Activated CD4-positive, alpha-beta T cell treated with anti-CD3 and anti-CD28 coated beads, Interleukin-2, amount 50 U/mL, for 24 hours (primary cell): ENCODE data around the gene NDNF.

Source experiments
- DNase-seq, 2 donors: peaks; one replicate each; pipeline ENCODE4 v3.0.0-alpha.2; 2020; ENCODE audit warnings: low read depth in 1 of 2, low spot score in 1 of 2

NDNF gene

GRCh38 chr4:121018543-121018942, 53.8 kb downstream of the NDNF start:
- no peak for DNase-seq

DNA sequence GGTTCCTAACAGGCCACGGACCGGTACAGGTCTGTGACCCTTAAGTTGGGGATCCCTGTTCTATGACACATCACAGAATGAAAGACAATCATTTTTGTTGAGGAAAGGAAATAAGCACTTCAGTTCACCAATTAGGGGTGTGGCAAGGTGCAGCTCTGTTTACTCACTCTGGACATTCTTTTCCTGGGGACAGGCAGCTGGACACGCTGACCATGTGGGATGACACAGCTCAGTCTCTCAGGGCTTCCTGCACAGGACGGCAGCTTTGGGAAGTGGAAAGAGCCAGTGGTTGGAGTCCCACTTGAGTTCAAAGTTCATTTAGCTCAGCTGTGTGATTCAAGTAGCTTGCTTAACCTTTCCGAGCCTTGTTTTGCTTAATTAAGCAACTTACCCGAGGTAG, 55.7 kb downstream of the NDNF start:
- no peak for DNase-seq

- DNase-seq = no peak
These were observed 56.9 kb downstream of the NDNF start for GRCh38 chr4:121015421-121015820.

GRCh38 chr4:121014544-121014943, 57.8 kb downstream of the NDNF start:
- no peak for DNase-seq

DNA sequence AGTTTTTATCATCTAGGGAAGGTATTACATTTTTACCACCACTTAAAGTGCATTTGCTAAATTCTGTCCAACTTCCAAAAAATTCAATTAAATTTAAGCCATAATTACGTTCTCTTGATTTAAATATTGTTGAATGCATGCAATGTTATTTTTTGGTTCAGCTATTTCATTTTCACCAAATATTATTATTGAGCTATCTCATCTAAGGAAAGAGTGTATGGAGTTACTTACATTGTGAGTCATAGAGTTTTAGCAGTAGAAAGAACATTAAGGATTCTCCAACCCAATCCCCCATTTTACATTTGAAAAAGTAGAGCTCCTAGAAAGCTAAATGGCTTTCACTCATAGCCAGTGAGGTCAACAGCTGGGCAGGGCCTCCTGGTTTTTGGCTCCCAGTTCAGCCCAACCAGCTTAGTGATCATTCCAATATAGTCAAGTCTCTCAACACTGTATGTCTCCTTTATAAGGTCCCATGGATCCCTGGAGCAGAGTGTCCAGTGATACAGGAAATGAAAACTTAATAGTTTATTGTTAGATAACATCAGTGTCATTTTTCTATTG, 60.5 kb downstream of the NDNF start:
- DNase-seq = no peak

DNA sequence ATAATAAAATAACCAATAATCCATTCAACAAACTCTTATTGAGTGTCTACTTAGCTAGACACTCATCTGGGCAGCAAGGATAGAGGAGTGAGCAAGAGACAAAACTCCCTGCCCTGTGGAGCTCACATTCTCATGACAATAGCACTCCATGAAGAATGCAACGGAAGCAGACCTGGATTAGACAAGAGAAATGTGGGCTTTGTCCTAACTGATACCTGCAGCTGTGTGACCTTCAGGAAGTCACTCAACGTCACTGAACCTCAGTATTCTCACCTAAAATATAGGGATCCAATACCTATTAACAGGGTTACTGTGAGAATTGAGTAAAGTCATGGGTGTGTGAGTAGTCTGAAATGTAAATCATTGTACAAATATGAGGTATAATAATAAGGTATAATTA, 61.2 kb downstream of the NDNF start:
- DNase-seq = no peak

DNA sequence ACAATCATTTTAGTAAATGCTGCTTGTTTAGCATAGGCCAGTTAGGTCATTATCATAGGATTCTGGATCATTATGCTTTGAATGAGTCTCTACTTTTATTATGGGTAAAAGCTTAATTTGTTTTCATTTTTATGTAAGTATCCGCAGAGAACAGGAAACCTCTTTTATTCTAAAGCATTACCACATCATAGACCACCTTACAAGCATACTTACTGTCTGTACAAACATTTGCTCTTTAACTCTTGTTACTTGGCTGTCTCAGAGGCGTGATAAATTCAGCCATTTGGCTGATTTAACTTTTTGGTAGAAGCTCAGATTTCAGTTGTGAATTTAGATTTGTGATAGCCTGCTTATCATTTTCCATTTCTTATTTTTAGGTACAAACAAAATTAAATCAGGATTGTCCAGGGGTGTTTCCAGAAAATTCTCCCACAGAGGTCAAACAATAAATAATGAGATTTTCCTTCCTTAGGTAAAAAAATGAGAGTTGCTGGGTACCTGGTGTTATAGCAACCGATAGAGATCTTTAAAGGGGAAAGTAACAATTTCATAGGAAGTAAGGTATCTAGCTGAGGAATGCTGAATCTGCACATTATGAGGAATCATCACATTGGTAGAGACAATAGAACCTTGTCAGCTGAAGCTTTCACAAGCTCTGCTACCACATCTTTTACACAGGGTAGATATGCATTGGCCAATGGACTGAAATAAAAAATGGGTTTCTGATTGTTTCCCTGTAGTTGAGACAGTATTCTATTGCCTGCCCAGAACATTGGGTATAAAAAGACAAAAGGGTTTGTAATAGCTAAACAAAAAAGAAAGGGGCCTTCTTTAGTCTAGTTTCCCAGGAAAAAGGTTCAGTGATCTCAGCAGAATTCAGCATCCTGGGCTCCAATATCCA, 62.5 kb downstream of the NDNF start:
- no peak for DNase-seq

DNA sequence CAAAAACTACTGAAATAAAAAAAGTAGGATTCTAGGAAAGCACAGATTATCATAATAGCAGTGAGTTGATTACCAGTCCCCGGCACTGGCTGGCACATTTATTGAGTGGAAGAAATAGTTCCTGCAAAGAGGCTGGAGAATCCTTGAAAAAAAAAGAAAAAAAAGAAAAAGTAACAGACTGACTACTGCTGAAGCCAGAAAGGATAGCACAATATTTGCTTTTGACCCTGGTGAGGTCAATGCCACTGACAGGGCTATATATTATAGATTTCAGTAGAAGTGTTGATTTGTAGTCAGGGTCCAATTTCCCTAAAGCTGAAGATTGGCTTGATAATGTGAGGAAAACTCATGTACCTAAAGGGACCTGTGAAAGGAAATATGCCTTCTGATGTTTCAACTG, 64.7 kb downstream of the NDNF start:
- no peak for DNase-seq

- DNase-seq = no peak
These were observed 68.5 kb downstream of the NDNF start for GRCh38 chr4:121003863-121004262.

DNA sequence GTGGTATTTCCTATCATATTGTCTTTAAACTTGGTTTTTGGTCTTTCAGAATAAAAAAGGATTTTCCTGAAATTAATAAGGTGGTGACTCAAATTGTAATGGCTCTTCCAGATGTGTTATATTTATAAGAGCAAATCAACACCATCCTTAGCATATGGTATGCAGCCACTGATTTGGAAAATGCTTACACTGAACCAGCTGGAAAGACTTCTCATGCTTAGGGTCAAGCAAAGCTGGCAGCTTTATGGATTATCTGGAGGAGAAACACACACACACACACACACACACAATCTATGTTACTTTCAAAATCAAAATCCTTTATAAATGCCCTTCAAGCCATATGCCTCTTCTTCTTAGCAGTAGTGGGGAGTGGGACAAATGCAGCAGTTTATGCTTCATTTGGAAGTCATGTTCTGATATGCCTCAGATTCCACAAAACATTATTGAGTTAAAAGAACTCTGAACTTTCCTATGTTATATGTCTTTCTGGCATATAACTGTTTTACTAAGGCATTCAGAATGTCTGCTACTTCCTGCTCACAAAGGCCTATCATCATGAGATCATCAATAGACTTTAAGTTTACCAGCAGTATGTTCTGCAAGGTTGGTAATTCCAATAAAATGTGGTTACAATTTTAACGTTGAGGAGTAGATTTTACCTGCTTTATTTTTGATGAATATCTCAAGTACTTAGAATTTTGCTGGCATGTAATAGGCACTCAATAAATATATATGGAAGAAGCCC, 76.9 kb downstream of the NDNF start:
- no peak for DNase-seq

DNA sequence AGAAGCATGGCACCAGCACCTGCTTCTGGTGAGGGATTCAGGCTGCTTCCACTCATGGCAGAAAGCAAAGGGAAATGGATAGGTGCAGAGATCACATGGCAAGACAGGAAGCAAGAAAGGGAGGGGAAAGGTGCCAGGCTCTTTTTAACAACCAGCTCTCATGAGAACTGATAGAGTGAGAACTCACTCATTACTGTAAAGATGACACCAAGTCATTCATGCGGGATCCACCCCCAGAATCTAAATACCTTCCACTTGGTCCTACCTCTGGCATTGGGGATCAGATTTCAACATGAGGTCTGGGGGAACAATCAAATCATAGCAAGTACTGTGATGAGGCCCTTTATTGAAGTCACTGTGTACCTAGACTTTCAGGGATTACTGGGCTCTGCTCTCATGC, 77.8 kb downstream of the NDNF start:
- DNase-seq = no peak

DNA sequence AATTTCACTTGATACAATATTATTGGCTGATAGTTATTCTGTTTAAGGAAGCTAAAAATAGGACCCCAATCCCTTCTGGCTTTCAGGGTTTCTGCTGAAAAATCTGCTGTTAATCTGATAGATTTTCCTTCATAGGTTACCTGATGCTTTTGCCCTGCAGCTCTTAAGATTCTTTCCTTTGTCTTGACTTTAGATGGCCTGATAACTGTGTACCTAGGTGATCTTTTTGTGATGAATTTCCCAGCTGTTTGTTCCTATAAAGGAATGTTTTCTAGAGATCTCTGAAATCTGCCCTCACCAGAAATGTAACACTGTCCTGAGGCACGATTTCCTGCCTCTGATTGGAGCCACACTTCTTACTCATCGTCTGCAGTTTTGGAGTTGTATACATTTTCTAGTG, 80.5 kb downstream of the NDNF start:
- DNase-seq = no peak

DNA sequence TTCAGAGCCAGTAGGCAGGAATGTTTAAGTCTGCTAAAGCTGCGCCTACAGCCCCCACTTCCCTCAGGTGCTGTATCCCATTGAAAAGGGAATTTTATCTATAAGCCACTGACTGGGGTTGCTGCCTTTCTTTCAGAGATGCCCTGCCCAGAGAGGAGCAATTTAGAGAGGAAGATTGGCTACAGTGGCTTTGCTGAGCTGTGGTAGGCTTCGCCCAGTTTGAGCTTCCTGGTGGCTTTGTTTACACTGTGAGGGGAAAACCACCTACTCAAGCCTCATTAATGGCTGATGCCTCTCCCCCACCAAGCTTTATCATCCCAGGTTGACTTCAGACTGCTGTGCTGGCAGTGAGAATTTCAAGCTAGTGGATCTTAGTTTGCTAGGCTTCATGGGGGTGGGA, 82.1 kb downstream of the NDNF start:
- no peak for DNase-seq
